ENCODE data around the gene EPHB1.
"Not testable (repeated sequence)": the region's sequence is repeated elsewhere in the genome, so short reads cannot be mapped to it uniquely, and the experiment has no call there.

EPHB1 gene

DNA sequence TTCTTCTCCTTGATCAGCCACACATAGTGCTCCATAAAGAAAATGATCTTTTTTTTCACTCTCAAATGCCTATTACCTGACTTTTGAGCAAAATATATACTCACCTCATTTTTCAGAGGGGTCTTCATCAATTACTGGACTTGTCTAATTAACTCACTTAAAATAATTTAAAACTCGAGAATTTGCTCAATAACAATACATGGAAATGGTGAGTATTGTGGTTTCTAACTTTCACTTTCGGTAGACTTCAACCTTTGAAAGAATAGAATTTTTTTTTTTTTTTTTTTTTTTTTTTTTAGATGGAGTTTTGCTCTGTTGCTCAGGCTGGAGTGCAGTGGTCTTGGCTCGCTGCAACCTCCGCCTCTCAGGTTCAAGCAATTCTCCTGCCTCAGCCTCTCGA is 17.7 kb upstream of the EPHB1 start:
- no peak for DNase-seq

GRCh38 chr3:134788283-134788682 is 6.8 kb upstream of the EPHB1 start:
- not testable (repeated sequence) for DNase-seq

DNA sequence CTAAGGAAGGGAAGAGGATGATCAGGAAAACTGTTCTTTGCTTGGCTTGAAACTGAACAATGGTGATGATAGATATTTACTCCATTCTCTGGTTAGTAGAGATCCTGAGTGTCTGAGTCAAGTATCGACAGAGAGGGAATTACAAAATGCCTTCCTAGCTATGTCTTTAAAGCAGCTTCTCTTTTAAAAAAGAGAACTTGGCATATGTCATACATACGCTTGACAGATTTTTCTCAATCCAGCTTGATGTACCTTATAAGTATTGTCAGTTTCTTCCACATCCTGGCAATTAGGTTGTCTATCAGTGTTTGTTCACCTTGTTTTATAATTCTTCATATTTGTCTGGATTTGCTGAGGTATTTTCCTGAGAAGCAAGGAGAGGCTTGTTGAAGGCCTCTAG is 5.0 kb upstream of the EPHB1 start:
- DNase-seq = no peak

DNA sequence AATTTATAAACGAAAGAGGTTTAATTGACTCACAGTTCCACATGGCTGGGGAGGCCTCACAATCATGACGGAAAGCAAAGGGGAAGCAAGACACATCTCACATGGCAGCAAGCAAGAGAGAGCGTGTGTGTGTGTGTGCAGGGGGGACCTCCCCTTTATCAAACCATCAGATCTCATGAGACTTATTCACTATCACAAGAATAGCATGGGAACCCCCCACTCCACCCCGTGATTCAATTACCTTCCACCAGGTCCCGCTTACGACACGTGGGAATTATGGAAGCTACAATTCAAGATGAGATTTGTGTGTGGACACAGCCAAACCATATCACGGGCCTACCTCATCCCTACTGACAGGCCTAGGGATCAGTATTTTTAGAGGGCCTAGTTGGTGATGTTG is 3.1 kb upstream of the EPHB1 start:
- no peak for DNase-seq

- DNase-seq = no peak
These were observed 2.4 kb upstream of the EPHB1 start for GRCh38 chr3:134792700-134793099.

DNA sequence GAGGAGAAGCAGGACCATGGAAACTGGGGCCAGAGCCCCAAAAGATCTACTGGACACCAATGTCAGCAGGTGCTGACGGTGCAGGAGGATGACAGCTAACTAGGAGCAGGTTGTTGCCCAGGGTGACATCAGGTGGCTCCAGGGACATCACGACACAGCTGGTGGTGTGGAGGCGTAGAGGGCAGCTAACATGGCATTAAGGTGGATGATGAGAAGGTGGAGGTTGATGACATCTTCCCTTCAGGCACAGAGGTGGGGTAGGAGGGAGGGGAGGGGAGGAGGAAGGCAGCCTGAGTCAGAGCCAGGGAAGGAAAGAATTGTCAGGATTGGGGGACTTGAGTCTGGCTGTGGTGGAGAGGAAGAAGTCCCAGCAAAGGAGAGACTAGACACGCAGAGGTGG is 1.5 kb upstream of the EPHB1 start:
- no peak for DNase-seq

- no peak for DNase-seq
These were observed 737 bp upstream of the EPHB1 start for GRCh38 chr3:134794323-134794722.

DNA sequence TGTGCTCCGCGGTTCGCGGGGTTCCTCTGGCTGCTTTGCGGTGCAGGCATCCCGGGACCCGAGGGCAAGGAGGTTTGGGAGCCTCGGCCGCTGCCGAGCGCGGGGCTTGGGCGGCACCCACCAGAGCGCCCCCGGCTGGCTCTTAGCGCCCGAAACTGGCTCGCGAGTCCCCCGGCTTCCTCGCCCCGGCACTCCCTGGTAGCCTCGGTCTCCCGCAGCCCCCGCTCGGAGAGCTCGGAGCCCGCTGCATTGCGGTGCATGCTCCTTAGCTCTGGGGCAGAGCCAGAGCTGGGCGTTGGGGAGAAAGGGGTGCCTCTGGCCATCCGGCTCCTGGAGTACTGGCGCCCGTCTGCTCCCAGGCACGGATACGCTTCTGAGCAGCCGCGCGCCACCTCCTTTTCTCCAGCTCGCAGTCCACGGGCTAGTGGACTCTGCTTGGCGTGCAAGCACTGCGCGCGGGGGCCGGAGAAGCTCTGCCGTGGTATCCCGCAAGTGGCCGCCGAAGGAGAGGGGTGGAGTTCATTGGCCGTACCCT is 753 bp downstream of the EPHB1 start:
- peak; percentile 60 for DNase-seq

GRCh38 chr3:134796281-134797056 is 1.4 kb downstream of the EPHB1 start:
- DNase-seq = peak; percentile 78

DNA sequence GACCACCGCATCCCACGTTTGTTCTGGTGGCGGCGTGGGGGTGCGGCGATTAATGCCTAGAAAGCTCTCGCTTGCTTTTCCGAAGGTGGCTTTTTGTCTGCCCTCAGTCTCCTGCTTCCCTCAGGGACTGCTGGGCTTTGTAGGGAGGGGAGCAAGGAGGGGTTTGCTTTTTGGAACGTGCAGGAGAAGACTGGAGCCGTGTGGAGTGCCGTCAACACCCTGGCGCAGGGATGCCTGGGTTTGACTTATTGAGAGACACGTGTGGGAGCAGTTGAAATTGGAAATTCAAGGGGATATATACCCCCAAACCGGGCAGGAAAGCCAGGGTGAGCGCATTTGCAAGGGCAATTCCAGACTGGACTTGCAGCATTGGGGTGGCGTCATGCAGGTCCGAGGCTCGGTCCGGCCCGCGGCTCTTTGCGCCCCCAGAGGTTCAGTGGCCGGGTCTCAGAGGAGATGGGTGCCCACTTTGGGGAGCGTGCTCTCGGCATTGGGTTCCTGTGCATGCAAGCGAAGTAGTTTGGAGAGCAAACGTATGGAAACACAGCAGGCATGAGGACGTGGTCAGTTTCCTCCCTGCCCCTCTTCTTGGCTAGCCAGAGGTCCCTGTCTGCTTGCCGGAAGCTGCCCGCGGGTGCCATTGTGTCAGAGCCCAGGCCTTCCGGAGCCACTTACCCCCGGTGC is 2.1 kb downstream of the EPHB1 start:
- no peak for DNase-seq

GRCh38 chr3:134797741-134798451 is 2.8 kb downstream of the EPHB1 start:
- no peak for DNase-seq

DNA sequence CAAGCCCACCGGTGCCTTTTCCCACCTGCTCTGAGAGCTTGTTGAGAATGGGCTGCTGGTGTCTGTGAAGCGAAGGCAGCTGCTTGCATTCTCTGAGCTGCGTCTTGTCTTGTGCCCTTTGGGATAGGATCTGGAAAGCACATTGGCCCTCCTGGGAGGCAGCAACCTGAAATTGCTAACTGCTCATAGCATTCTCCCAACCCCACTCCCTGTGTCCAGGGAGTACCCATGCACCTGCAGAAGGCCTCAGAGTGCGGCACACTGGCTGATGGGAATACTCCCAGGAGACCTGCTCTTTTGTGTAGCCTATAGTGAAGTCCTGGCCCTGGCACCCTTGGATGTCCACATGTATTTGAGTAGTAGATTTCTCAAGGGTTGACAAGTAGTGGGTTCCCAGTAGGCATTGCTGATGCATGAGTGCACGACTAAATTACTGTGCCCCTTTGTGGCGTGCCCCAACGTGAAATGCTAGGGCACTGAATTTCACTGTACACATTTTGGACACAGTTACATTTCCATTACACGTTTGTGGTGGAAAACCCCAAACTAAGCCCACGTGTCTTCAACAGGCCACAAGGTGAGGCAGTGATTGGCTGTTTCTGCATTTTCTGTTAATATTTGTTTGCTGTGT is 3.7 kb downstream of the EPHB1 start:
- no peak for DNase-seq

DNA sequence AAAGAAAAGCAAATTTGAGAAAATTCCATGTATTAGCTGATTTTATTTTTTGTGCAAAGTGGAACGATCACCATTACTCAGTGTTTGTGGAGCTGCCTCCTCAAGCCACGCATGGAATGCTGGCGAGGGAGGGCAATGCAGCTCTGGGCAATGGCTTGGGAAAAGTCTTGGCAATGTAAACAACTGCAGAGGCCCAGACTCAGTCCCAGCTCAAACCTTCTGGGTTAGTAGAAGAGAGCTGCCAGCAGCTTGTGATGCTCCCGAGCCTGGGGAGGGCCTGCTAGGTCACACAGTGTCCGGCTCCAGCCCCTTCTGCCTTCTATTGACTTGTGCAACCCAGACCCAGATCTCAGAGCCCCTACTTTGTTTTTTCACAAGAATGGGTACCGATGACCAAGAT is 4.3 kb downstream of the EPHB1 start:
- DNase-seq = no peak

- no peak for DNase-seq
These were observed 6.3 kb downstream of the EPHB1 start for GRCh38 chr3:134801204-134801958.

DNA sequence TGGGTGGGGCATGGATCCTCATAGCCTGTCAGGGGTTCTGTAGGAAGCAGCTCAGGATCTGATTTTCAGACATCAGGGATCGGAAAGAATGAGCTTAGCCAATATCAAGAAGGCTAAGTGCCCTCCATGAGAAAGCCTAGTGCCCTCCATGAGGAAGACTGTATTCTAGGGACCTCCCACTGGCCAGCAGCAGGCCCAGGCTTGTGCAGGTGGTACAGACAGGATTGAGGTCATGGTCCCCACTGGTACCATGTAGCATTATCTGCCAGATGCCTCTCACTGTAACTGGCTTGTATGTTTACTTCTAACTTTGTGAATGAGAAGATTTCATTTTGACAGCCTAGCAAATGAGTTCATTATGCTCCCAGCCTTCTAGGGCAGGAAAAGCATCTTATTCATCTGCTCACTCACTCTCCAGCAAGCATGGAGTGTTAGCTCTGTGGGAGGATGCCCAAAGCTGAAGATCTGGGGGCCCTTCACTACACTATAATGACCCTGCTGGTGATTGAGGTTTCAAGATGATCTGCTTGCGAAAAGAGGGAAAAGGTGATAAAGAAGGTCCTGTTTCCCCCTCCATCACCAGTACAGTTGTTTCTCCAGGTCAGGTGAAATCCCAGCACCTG is 7.5 kb downstream of the EPHB1 start:
- no peak for DNase-seq

GRCh38 chr3:134803051-134803505 is 8.0 kb downstream of the EPHB1 start:
- no peak for DNase-seq

DNA sequence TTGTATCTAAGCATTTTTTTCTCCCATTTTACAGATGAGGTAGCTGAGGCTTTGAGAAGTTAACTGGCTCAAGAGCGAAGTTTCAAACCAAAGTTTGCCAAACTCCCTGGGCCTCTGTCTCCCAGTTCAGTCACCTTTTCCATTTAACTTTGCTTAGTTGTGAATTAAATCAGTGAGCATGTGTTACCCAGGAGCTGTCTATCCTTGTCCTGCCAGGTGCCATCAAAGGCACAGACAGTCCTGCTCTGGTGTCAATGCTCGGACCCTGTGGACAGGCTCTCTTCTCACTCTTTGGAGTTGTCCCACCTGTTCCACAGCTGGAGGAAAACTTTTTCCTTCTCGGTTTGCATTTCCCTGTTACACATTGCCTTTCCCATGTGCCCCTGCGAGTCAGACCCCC is 8.6 kb downstream of the EPHB1 start:
- DNase-seq = no peak

DNA sequence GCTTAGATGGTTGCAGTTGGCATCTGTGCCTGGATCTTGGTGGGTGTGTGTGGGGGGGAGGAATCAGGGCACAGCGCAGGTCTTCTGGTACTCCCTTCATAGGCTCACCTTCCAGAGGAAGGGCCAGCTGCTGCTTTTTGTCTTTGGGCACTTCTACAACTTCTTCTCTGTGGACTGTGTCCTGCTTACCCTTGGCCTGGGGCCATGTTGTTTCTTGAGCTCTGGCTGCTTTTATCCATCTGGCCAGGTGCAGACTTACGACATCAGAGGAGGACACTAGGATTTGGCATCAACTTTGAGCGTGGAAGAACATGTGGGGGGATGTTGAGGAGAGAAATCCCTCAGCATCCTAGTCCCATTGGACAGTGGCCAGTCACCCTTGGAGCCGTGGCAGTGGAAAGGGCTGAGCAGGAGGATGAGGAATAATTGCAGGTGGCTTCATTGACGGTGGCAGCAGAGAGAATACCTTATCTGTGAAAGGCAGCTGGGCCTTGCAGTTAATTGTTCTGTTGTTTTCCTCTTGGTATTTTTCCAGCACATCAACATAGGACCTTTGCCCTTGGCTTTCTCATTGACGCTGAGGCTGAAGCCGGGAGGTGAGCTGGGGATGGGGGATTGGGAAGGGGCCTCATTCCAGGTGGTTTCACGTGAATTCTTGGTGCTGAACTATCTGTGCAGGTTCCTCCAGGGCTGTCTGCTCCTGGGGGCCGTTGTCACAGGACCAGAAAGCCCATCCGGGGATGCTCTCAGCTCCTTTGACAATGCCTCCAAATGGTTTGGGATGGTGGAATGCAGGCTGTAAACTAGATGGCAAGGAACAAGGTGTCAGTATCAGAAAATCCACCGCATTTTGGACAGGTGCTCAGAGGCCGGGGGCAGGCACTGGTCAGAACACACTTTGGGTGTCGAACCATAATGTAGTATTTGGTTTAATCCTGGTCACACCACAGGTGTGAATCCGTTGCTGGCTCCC is 9.7 kb downstream of the EPHB1 start:
- peak; percentile 30 for DNase-seq

- no peak for DNase-seq
These were observed 12.1 kb downstream of the EPHB1 start for GRCh38 chr3:134807189-134807588.

DNA sequence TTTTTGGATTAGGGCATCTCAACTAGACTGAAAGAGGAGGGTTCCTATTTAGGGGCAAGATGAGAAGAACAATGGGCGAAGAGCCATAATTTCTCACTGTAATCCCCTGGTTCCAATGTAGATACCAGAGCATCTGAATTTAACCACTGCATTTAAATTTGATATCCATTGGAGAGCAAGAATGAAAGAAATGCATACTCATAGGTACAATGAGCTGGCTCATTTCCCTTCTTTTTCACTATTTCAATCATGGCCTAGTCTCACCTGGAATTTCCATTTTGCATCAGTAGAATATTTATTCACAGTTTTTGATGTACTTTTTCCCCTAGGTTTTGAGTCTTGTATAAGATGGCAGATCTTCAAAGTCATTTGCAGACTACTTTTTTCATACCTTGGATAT is 13.8 kb downstream of the EPHB1 start:
- no peak for DNase-seq

Measured in NCI-H1105 (cell line).